DND-41 (cell line): ENCODE data around the gene SLCO2A1.

Source experiments
- CTCF ChIP-seq: IDR thresholded peaks from 2 replicates; pipeline ENCODE4 v1.5.1; 2012; ENCODE audit warnings: borderline replicate concordance, low read length, moderate library complexity, mild to moderate bottlenecking; ENCODE audit not compliant: poor library complexity, severe bottlenecking; ENCODE audit errors: extremely low read depth
- EZH2 ChIP-seq: IDR thresholded peaks from 3 replicates; pipeline ENCODE4 v1.6.1; 2012; ENCODE audit warnings: borderline replicate concordance, low read depth, mild to moderate bottlenecking, moderate library complexity, low read length, inconsistent platforms; ENCODE audit not compliant: severe bottlenecking

DNA sequence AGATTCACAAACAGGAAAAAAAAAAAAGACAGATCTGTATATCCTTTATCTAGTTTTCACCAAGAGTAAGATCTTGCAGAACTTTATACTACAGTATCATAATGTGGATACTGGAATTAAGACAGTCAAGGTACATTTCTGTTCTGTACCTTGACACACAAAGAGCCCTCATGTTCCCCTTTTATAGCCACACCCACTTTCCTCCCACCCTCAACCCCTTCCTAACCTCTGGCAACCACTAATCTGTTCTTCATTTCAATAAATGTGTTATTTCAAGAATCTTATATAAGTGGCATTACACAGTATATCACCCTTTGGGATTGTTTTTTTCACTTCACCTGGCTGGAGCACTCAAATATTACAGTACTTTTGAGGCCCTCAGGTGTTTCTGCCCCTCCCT lies 130.4 kb downstream of the SLCO2A1 start:
- TF ChIP-seq CTCF (no peak), EZH2 (no peak)
